ENCODE data around the gene ACP3. TPM values are rescaled to one million over a fixed set of nuclear protein-coding genes. Genes with fewer than 3 reads are reported as not detected.
"Not testable (repeated sequence)": the region's sequence is repeated elsewhere in the genome, so short reads cannot be mapped to it uniquely, and the experiment has no call there.

The ACP3 gene
- total RNA-seq, 2 donors from 2014 or later, result 8.1 to 23.5 TPM

DNA sequence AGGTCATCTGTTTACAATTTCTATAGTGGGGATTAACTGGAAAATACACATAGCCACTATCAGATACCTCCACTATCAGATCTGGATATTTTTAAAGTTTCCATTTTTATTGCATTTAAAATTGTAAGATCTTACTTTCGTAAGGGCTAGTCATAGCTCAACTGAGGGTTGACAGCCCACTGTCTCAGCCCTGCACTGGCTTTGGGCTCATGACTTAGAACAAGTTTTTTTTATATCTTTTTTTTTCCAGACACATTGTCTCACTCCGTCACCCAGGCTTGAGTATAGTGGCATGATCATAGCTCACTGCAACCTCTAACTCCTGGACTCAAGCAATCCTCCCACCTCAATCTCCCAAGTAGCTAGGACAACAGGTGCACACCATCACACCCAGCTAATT is 51.3 kb downstream of the ACP3 start:
- Histone ChIP-seq H3K9ac (ENCODE audit: low read depth in 2 of 2, low read length in 2 of 2) (no peak overlapping the region), H3K27me3 (no peaks in the 10 kb centered on the region), H3K36me3 (no peaks in the 10 kb centered on the region), H3K9me3 (no peaks in the 10 kb centered on the region), H3K27ac (no peak overlapping the region), H3K4me1 (no peaks in the 10 kb centered on the region), H3K4me3 (no peak overlapping the region)
- DNase-seq, result no peak
- no peak for TF ChIP-seq CTCF (IDR thresholded peaks at IDR 0.05)
- intact Hi-C loops (cut with DNase I), result no loop called here

GRCh38 chr3:132368962-132369361 is 51.8 kb downstream of the ACP3 start:
- no peak for DNase-seq

DNA sequence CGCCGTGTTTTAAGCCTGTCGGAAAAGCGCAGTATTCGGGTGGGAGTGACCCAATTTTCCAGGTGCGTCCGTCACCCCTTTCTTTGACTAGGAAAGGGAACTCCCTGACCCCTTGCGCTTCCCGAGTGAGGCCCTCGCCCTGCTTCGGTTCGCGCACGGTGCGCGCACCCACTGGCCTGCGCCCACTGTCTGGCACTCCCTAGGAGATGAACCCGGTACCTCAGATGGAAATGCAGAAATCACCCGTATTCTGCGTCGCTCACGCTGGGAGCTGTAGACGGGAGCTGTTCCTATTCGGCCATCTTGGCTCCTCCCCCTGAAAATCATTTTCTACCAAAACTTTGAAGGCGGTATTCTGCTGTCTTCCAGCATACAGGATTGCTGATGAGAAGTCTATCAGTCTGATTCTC is 59.7 kb downstream of the ACP3 start:
- H3K27me3 ChIP-seq; H3K9ac ChIP-seq (ENCODE audit: low read depth in 2 of 2, low read length in 2 of 2); H3K9me3 ChIP-seq; H3K36me3 ChIP-seq; DNase-seq; H3K27ac ChIP-seq; H3K4me1 ChIP-seq; intact Hi-C loops (cut with DNase I): not testable (repeated sequence)
- H3K4me3 ChIP-seq, result peak overlapping the region; percentile 17

More at GRCh38 chr3:132368962-132369361, 51.8 kb downstream of the ACP3 start:
- Histone ChIP-seq H3K27me3 (no peaks in the 10 kb centered on the region), H3K27ac (no peak overlapping the region), H3K9me3 (no peaks in the 10 kb centered on the region), H3K36me3 (no peaks in the 10 kb centered on the region), H3K4me3 (no peak overlapping the region), H3K9ac (ENCODE audit: low read depth in 2 of 2, low read length in 2 of 2) (no peak overlapping the region), H3K4me1 (no peaks in the 10 kb centered on the region)
- intact Hi-C loops (cut with DNase I), result no loop called here
- TF ChIP-seq CTCF (IDR thresholded peaks at IDR 0.05), result no peak

- H3K27ac ChIP-seq, result no peak overlapping the region
- H3K27me3 ChIP-seq, result no peaks in the 10 kb centered on the region
- no peak for DNase-seq
- no peaks in the 10 kb centered on the region for H3K36me3 ChIP-seq
- no peaks in the 10 kb centered on the region for H3K9me3 ChIP-seq
- no peaks in the 10 kb centered on the region for H3K4me1 ChIP-seq
- no peak overlapping the region for H3K9ac ChIP-seq (ENCODE audit: low read depth in 2 of 2, low read length in 2 of 2)
- TF ChIP-seq CTCF (IDR thresholded peaks at IDR 0.05), result no peak
- intact Hi-C loops (cut with DNase I), result no loop called here
- H3K4me3 ChIP-seq, result no peak overlapping the region
Observed at GRCh38 chr3:132378048-132378762, 61.0 kb downstream of the ACP3 start.

GRCh38 chr3:132378846-132379245 is 61.6 kb downstream of the ACP3 start:
- intact Hi-C loops (cut with DNase I), result no loop called here
- Histone ChIP-seq H3K9me3 (no peaks in the 10 kb centered on the region), H3K4me1 (no peaks in the 10 kb centered on the region), H3K9ac (ENCODE audit: low read depth in 2 of 2, low read length in 2 of 2) (no peak overlapping the region), H3K36me3 (no peaks in the 10 kb centered on the region), H3K27me3 (no peaks in the 10 kb centered on the region), H3K4me3 (no peak overlapping the region), H3K27ac (no peak overlapping the region)
- no peak for DNase-seq
- TF ChIP-seq CTCF (IDR thresholded peaks at IDR 0.05), result no peak

DNA sequence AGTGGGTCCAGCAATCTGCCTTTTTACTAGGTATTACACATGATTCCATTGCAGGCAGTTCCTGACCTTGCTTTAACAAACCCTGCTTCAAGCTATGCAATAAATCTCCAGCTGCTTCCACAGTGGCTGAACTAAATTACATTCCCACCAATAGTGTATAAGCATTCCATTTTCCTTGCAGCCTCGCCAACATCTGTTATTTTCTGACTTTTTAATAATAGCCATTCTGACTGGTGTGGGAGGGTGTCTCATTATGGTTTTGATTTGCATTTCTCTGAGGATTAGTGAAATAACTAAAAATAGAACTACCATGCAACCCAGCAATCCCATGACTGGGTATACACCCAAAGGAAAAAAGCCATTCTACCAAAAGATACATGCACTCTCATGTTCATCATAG is 63.7 kb downstream of the ACP3 start:
- Histone ChIP-seq H3K9ac (ENCODE audit: low read depth in 2 of 2, low read length in 2 of 2) (no peak overlapping the region), H3K4me1 (no peaks in the 10 kb centered on the region), H3K36me3 (no peaks in the 10 kb centered on the region), H3K4me3 (no peak overlapping the region), H3K27me3 (no peaks in the 10 kb centered on the region), H3K9me3 (no peaks in the 10 kb centered on the region), H3K27ac (no peak overlapping the region)
- no peak for TF ChIP-seq CTCF (IDR thresholded peaks at IDR 0.05)
- intact Hi-C loops (cut with DNase I), result no loop called here
- DNase-seq, result no peak

Measured in colonic mucosa (tissue), 4 donors.